Fibroblast of lung (primary cell): ENCODE data around the gene SLC38A8.

Experiments used
- CTCF ChIP-seq, 2 donors: IDR thresholded peaks in 1 of 2; conservative IDR thresholded peaks in 1 of 2; 1 replicate in 1 of 2; 2 replicates in 1 of 2; pipeline ENCODE4 v1.5.1; 2011 to 2012; ENCODE audit warnings: low read length in 2 of 2, control low read depth in 1 of 2, inconsistent platforms in 1 of 2, low read depth in 1 of 2, mild to moderate bottlenecking in 1 of 2
- EZH2 ChIP-seq: IDR thresholded peaks from 2 replicates; pipeline ENCODE4 v1.5.1; 2012; ENCODE audit warnings: low read length, control low read depth, mild to moderate bottlenecking; ENCODE audit errors: missing control alignments

DNA sequence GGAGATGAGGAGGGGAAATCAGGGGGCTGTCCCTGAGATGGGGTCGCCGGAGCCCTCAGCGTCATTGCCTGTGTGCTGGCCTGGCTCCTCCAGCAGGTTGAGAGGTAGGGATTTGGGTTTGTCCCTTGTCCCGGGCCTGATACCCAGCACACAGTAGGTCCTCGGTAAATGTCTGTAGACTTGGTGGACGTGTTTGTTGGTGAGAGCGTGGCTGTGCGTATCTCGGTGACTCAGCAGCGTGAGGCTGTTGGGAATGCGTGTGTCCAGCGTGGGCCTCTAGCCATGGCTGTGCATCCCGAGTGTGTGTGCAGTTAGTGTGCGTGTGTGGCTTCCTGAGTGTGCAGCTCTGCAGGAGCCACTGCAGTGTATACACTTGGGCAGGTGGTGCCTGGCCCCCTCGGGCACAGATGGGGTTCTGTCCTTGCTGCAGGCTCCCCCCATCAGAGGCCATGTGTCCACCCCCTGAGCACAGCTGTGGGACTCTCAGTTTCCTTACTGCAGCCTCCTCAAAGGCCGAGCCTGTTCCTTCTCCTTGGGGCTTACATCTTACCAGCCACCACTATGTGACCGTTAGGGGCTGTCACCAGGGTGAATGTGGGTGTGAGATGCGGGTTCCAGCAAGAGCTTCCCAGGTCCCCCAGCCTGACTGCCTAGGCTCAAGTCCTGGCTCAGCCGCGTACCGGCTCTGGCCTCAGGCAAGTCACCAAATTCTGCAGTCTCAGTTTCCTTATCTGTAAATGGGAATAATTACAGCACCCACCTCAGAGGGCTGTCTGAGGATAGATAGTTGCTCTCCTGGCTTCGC is 68.8 kb downstream of the SLC38A8 start:
- TF ChIP-seq CTCF (conservative IDR thresholded peaks at IDR 0.05 in 1 of 2, IDR thresholded peaks at IDR 0.05 in 1 of 2; ENCODE audit: low read depth in 1 of 2, low read length in 2 of 2) (no peak), EZH2 (no peak)
